Measurements from ENCODE around the gene IQGAP1.

Gene IQGAP1, protein sequence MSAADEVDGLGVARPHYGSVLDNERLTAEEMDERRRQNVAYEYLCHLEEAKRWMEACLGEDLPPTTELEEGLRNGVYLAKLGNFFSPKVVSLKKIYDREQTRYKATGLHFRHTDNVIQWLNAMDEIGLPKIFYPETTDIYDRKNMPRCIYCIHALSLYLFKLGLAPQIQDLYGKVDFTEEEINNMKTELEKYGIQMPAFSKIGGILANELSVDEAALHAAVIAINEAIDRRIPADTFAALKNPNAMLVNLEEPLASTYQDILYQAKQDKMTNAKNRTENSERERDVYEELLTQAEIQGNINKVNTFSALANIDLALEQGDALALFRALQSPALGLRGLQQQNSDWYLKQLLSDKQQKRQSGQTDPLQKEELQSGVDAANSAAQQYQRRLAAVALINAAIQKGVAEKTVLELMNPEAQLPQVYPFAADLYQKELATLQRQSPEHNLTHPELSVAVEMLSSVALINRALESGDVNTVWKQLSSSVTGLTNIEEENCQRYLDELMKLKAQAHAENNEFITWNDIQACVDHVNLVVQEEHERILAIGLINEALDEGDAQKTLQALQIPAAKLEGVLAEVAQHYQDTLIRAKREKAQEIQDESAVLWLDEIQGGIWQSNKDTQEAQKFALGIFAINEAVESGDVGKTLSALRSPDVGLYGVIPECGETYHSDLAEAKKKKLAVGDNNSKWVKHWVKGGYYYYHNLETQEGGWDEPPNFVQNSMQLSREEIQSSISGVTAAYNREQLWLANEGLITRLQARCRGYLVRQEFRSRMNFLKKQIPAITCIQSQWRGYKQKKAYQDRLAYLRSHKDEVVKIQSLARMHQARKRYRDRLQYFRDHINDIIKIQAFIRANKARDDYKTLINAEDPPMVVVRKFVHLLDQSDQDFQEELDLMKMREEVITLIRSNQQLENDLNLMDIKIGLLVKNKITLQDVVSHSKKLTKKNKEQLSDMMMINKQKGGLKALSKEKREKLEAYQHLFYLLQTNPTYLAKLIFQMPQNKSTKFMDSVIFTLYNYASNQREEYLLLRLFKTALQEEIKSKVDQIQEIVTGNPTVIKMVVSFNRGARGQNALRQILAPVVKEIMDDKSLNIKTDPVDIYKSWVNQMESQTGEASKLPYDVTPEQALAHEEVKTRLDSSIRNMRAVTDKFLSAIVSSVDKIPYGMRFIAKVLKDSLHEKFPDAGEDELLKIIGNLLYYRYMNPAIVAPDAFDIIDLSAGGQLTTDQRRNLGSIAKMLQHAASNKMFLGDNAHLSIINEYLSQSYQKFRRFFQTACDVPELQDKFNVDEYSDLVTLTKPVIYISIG (N-terminal part only)

GRCh38 chr15:90387534-90388461, at the start of gene IQGAP1:
Gene IQGAP1, plus strand, starts transcription at chr15:90388242. Its CDS starts 100 bp downstream, at chr15:90388342.
- no peak for TF ChIP-seq CTCF (IDR thresholded peaks at IDR 0.05; ENCODE audit: extremely low read depth, insufficient read depth, missing control alignments)
- DNase-seq (ENCODE audit: low spot score): peak; percentile 97
- in situ Hi-C loops (cut with MboI; ENCODE audit: low pct_unique_long_range_greater_than_20kb, low sequenced_read_pairs, unreplicated experiment): no loop called here

DNA sequence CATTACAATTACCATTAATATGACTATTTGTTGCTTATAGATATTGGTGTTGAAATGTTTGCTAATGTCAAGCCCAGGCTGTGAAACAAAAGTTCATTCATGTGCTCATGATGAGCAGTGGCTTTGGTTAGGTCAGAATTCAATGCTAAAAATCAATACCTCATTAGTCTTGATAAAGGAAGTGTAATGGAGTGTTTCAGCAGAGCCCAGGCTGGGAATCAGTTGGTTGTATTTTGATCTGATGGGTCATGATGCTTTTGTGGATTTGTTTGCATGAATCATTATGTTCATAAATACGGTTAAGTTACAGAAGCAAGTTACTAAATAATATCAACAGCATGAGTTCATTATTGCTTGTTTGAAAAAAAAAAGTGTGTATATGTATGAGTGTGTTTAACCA, 49.5 kb upstream of the IQGAP1 start:
- DNase-seq (ENCODE audit: low spot score): no peak
- no peak for TF ChIP-seq CTCF (IDR thresholded peaks at IDR 0.05; ENCODE audit: extremely low read depth, insufficient read depth, missing control alignments)
- in situ Hi-C loops (cut with MboI; ENCODE audit: low pct_unique_long_range_greater_than_20kb, low sequenced_read_pairs, unreplicated experiment): no loop called here

DNA sequence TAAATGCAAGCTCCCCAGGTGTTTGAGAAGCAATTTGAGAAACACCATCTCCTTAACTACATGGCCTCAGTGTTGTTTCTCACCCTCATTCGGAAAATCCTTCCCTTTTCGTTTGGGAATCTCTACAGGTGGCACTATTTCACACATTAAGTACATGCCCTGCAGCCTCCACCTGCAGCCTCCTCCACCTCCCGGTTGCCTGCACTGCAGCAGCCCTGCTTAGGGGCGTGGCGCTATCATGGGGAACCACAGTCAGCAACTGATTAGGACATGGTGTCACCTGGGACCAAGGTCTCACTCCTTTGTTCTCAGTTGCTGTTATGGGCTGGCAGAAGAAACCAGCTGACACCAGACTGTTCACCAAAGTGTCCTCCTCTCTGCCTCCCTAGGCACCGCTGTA, 47.7 kb upstream of the IQGAP1 start:
- in situ Hi-C loops (cut with MboI; ENCODE audit: low pct_unique_long_range_greater_than_20kb, low sequenced_read_pairs, unreplicated experiment): no loop called here
- TF ChIP-seq CTCF (IDR thresholded peaks at IDR 0.05; ENCODE audit: extremely low read depth, insufficient read depth, missing control alignments): no peak
- DNase-seq (ENCODE audit: low spot score): no peak

DNA sequence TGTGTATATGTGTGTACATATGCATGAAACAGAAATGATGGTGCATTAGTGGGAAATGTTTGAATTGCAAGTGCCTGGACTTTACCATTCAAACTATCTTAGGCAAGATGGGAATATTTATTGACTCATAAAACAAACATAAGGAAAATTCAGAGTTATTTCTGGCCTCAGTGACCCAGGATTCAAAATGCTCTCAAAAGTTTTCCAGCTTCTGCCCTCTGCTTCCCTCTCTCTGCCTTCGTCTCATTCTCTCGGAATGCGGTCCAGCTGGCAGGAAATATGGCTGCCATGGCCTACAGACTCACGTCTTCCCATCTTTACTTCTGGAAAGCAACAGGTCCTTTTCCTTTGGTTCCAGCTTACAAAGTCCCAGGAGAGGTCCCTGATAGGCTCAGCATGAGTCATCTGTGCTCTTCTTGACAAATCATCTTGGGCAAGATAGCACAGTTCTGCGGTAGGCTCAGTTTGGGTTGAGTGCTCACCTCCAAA, 44.7 kb upstream of the IQGAP1 start:
- no peak for TF ChIP-seq CTCF (IDR thresholded peaks at IDR 0.05; ENCODE audit: extremely low read depth, insufficient read depth, missing control alignments)
- in situ Hi-C loops (cut with MboI; ENCODE audit: low pct_unique_long_range_greater_than_20kb, low sequenced_read_pairs, unreplicated experiment): no loop called here
- no peak for DNase-seq (ENCODE audit: low spot score)

- no peak for DNase-seq (ENCODE audit: low spot score)
- TF ChIP-seq CTCF (IDR thresholded peaks at IDR 0.05; ENCODE audit: extremely low read depth, insufficient read depth, missing control alignments): no peak
- in situ Hi-C loops (cut with MboI; ENCODE audit: low pct_unique_long_range_greater_than_20kb, low sequenced_read_pairs, unreplicated experiment): no loop called here
Measured at GRCh38 chr15:90344662-90345061, 43.4 kb upstream of the IQGAP1 start.
